ENCODE results near the gene ACOT13. TPM values are rescaled to one million over a fixed set of nuclear protein-coding genes. Genes with fewer than 3 reads are reported as not detected.

Gene ACOT13
- total RNA-seq (2022) (55.6 and 63.1 TPM in 2 replicates), Bru-seq, nascent RNA (percentile 75 among the genes with signal in this experiment), BruChase-seq, experiment 1, labeled RNA remaining after a 2-hour chase (percentile 67 among the genes with signal in this experiment), BruChase-seq, experiment 2, labeled RNA remaining after a 6-hour chase (percentile 69 among the genes with signal in this experiment)
- long read RNA-seq, full-length matches to known transcripts: 112 of 136 reads
- long read RNA-seq, partial matches to known transcripts: 15 of 136 reads
- long read RNA-seq, other reads (novel, unspliced or antisense): 9 of 136 reads

DNA sequence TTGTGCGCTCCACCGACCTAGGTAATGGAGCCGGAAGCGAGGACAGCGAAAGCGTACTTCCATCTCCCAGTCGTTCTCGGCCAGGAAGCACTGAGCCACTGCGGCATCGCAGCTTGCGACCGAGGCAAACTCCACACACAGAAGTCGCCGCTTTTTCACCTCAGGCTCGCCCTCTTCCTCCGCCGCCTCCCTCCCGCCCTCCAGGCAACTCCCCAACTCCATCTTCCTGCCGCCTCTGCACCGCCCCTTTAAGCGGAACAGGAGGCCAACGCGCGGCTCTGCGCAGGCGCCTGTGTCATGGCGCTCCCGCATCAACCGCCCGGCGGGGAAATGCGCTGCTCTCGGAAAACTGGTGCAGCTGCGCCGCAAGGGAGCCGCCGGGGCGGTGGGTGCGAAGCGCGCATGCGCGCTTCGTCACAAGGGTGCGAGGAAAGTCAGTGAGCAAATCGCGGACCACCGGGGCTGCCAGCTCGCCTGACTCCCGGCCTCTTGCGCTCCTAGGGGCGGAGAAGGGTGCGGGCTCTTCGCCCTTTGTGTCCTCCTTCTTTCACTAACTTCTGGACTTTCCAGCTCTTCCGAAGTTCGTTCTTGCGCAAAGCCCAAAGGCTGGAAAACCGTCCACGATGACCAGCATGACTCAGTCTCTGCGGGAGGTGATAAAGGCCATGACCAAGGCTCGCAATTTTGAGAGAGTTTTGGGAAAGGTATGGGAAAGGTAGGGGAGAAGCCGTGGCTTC, at the start of gene ACOT13, which contains the start of gene TDP2:
TSS of gene ACOT13 (plus strand) at position 437 of the 737 bp plus-strand sequence. CDS start at position 624, 187 bp downstream.
TSS of gene TDP2 (minus strand) at position 259 of the 737 bp plus-strand sequence. CDS start at position 222, 37 bp downstream.
- TF ChIP-seq, protein P1, sequence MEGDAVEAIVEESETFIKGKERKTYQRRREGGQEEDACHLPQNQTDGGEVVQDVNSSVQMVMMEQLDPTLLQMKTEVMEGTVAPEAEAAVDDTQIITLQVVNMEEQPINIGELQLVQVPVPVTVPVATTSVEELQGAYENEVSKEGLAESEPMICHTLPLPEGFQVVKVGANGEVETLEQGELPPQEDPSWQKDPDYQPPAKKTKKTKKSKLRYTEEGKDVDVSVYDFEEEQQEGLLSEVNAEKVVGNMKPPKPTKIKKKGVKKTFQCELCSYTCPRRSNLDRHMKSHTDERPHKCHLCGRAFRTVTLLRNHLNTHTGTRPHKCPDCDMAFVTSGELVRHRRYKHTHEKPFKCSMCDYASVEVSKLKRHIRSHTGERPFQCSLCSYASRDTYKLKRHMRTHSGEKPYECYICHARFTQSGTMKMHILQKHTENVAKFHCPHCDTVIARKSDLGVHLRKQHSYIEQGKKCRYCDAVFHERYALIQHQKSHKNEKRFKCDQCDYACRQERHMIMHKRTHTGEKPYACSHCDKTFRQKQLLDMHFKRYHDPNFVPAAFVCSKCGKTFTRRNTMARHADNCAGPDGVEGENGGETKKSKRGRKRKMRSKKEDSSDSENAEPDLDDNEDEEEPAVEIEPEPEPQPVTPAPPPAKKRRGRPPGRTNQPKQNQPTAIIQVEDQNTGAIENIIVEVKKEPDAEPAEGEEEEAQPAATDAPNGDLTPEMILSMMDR (IDR thresholded peaks at IDR 0.05; ENCODE audit: insufficient read depth in 1 of 2, low read depth in 1 of 2, low read length in 1 of 2, severe bottlenecking in 1 of 2, unreplicated experiment in 1 of 2): peak; percentile 52 to 62
- no TSS peak for BruUV-seq (replicated peaks)
- H3K27me3 Mint-ChIP-seq (ENCODE audit: insufficient read depth, unreplicated experiment): no peaks in the 10 kb centered on the region

DNA sequence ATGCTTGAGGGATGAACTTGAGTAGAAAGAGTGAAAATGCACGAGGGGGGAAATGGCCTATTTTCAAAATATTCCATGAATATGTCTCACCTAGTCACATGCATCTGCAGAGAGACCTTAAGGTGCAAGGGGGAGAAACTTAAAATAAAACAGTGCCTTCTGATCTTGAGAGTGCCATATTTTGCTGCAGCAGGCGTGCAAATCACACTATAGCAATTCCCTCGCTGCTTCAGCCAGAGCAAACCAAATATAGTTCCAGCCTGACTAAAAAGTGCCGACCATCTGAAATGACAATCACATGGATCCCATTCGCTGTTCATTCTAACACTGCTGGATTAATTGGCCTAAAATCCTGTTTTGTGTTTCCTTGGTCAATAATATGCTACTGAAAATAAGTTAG, 47.2 kb upstream of the ACOT13 start:
- Mint-ChIP-seq H3K9me3 (ENCODE audit: unreplicated experiment) (no peaks in the 10 kb centered on the region), H3K27ac (ENCODE audit: unreplicated experiment) (no peak overlapping the region), H3K36me3 (ENCODE audit: insufficient read depth, unreplicated experiment) (no peaks in the 10 kb centered on the region), H3K4me1 (ENCODE audit: low read depth, unreplicated experiment) (no peaks in the 10 kb centered on the region), H3K4me3 (ENCODE audit: unreplicated experiment) (no peak overlapping the region), H3K27me3 (ENCODE audit: insufficient read depth, unreplicated experiment) (peaks cover 3% of the 10 kb centered on the region)
- BruUV-seq (replicated peaks): no TSS peak
- Histone ChIP-seq H3K9me3 (no peaks in the 10 kb centered on the region), H3K4me1 (no peaks in the 10 kb centered on the region), H3K27me3 (replicated peaks; ENCODE audit: control insufficient read depth, insufficient read depth, low read length) (no peaks in the 10 kb centered on the region; the same call in 1 of the 2 replicates), H3K36me3 (ENCODE audit: control insufficient read depth, insufficient read depth, low read length) (no peaks in the 10 kb centered on the region), H3K4me3 (ENCODE audit: low read depth, low read length) (no peak overlapping the region)
- TF ChIP-seq, protein P1 (IDR thresholded peaks at IDR 0.05; ENCODE audit: insufficient read depth in 1 of 2, low read depth in 1 of 2, low read length in 1 of 2, severe bottlenecking in 1 of 2, unreplicated experiment in 1 of 2): no peak
- POLR2A ChIA-PET: no interaction called here
- CTCF ChIA-PET: no interaction called here
- intact Hi-C loops (cut with micrococcal nuclease; ENCODE audit: unreplicated experiment): no loop called here
- no peak for DNase-seq

More for the DNA sequence above, at the start of gene ACOT13, which contains the start of gene TDP2:
- Mint-ChIP-seq H3K9me3 (ENCODE audit: unreplicated experiment) (no peaks in the 10 kb centered on the region), H3K36me3 (ENCODE audit: insufficient read depth, unreplicated experiment) (peaks cover 61% of the 10 kb centered on the region), H3K27ac (ENCODE audit: unreplicated experiment) (peak within 1 kb of the TSS; percentile 94), H3K4me3 (ENCODE audit: unreplicated experiment) (peak within 1 kb of the TSS; percentile 85), H3K4me1 (ENCODE audit: low read depth, unreplicated experiment) (peaks cover 32% of the 10 kb centered on the region)
- Histone ChIP-seq H3K36me3 (ENCODE audit: control insufficient read depth, insufficient read depth, low read length) (no peaks in the 10 kb centered on the region), H3K27me3 (replicated peaks; ENCODE audit: control insufficient read depth, insufficient read depth, low read length) (no peaks in the 10 kb centered on the region), H3K4me3 (ENCODE audit: low read depth, low read length) (peak within 1 kb of the TSS; percentile 90), H3K9me3 (peaks cover 3% of the 10 kb centered on the region; the same call in 1 of the 2 replicates), H3K4me1 (peaks cover 29% of the 10 kb centered on the region)
- ChIA-PET POLR2A (interaction anchor here (0.6 to 1.7 kb wide), 6 partner anchors 16 to 685 kb away, joined by 3 to 4 read pairs (median 4); partner anchors contain the start of gene KIAA0319), CTCF (interaction anchor here (0.7 to 1.4 kb wide), 4 partner anchors 80 to 102 kb away, joined by 3 to 10 read pairs (median 3); no protein-coding TSS in a partner anchor)
- peak; percentile 94 to 96 for DNase-seq
- intact Hi-C loops (cut with micrococcal nuclease; ENCODE audit: unreplicated experiment): loop anchor here (1.0 to 2.0 kb wide), 4 partner anchors 20 to 163 kb away; partner anchors contain the start of gene KIAA0319

DNA sequence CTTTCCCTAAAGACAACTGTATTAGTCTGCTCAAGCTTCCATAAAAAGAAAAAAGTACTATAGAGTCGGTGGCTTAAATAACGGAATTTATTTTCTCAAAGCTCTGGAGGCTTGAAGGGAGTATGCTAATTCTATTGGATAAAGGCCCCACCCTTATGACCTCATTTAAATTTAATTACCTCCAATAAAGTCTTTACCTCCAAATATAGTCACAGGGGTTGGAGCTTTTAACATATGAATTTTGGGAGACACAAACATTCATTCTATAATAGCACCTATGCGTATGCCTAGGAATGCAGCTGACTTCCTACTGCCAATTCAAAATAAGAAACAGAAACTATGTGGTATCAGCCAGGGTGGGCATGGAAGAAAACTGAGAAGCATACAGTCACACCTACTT, 46.2 kb upstream of the ACOT13 start:
- ChIA-PET CTCF (no interaction called here), POLR2A (no interaction called here)
- no TSS peak for BruUV-seq (replicated peaks)
- H3K9me3 Mint-ChIP-seq (ENCODE audit: unreplicated experiment): no peaks in the 10 kb centered on the region
- H3K4me3 Mint-ChIP-seq (ENCODE audit: unreplicated experiment): no peak overlapping the region
- H3K36me3 Mint-ChIP-seq (ENCODE audit: insufficient read depth, unreplicated experiment): no peaks in the 10 kb centered on the region
- H3K27ac Mint-ChIP-seq (ENCODE audit: unreplicated experiment): no peak overlapping the region
- H3K4me1 Mint-ChIP-seq (ENCODE audit: low read depth, unreplicated experiment): no peaks in the 10 kb centered on the region
- peaks cover 2% of the 10 kb centered on the region for H3K27me3 Mint-ChIP-seq (ENCODE audit: insufficient read depth, unreplicated experiment)
- Histone ChIP-seq H3K27me3 (replicated peaks; ENCODE audit: control insufficient read depth, insufficient read depth, low read length) (no peaks in the 10 kb centered on the region; the same call in 1 of the 2 replicates), H3K9me3 (no peaks in the 10 kb centered on the region), H3K4me3 (ENCODE audit: low read depth, low read length) (no peak overlapping the region), H3K4me1 (no peaks in the 10 kb centered on the region), H3K36me3 (ENCODE audit: control insufficient read depth, insufficient read depth, low read length) (no peaks in the 10 kb centered on the region)
- TF ChIP-seq, protein P1 (IDR thresholded peaks at IDR 0.05; ENCODE audit: insufficient read depth in 1 of 2, low read depth in 1 of 2, low read length in 1 of 2, severe bottlenecking in 1 of 2, unreplicated experiment in 1 of 2): no peak
- intact Hi-C loops (cut with micrococcal nuclease; ENCODE audit: unreplicated experiment): no loop called here
- no peak for DNase-seq
